ENCODE measurements around the gene FREM2.

DNA sequence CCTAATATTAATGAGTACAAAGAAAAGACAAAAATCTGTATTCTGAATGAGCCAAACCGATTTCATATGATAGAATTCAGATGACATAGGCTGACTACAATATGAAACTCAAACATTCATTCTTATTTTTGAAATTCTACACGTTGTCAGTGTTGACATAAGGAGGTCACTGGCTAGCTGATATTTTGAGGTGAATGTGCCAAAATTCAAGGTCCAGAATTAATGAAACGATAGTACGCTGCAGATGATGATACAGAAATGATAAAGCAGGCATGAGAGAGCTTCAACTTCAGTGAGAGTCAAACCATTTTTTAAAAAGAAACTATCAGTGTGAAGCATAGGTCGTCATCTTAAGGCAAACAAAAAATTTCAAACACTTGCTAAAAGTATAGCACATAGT is 88.2 kb downstream of the FREM2 start:
- TF ChIP-seq, protein P1, sequence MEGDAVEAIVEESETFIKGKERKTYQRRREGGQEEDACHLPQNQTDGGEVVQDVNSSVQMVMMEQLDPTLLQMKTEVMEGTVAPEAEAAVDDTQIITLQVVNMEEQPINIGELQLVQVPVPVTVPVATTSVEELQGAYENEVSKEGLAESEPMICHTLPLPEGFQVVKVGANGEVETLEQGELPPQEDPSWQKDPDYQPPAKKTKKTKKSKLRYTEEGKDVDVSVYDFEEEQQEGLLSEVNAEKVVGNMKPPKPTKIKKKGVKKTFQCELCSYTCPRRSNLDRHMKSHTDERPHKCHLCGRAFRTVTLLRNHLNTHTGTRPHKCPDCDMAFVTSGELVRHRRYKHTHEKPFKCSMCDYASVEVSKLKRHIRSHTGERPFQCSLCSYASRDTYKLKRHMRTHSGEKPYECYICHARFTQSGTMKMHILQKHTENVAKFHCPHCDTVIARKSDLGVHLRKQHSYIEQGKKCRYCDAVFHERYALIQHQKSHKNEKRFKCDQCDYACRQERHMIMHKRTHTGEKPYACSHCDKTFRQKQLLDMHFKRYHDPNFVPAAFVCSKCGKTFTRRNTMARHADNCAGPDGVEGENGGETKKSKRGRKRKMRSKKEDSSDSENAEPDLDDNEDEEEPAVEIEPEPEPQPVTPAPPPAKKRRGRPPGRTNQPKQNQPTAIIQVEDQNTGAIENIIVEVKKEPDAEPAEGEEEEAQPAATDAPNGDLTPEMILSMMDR (IDR thresholded peaks at IDR 0.05) = no peak
- TF ChIP-seq POLR2A (IDR thresholded peaks at IDR 0.05) = no peak
